ENCODE measurements around the gene OMP.
"Not testable (repeated sequence)": the region's sequence is repeated elsewhere in the genome, so short reads cannot be mapped to it uniquely, and the experiment has no call there.

Gene OMP, protein sequence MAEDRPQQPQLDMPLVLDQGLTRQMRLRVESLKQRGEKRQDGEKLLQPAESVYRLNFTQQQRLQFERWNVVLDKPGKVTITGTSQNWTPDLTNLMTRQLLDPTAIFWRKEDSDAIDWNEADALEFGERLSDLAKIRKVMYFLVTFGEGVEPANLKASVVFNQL

DNA sequence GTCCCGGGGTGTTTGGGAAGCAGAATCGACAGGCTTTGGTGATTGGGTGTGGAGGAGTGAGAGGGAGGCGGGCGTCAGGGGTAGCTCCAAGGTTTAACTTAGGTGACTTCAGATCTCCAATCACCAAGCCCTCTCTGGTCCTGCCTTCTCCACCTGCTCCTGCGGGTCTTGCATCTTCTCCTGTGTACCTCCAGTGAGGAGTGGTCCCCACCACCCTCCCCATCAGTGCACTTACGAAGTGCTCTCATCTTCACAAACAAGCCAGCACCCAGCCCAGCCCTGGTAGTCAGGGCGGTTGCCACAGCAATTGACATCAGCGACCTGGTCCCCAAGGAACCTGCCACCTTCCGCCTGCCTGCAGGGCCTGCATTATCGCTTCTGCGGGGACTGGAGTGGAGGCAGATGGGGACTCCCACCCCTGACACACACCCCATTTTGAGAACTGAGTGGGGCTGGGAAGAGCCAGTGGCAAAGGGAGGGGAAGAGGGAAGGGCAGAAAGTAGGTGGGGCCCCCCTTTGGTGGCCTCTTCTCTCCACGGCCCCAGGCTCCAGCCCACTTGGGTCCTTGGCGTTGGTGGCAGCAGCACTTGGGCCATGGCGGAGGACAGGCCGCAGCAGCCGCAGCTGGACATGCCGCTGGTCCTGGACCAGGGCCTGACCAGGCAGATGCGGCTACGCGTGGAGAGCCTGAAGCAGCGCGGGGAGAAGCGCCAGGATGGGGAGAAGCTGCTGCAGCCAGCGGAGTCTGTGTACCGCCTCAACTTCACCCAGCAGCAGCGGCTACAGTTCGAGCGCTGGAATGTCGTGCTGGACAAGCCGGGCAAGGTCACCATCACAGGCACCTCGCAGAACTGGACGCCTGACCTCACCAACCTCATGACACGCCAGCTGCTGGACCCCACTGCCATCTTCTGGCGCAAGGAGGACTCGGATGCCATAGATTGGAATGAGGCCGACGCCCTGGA, at the start of gene OMP:
Gene OMP, plus strand, starts transcription at position 595 of the 965 bp plus-strand sequence. Its CDS starts 0 bp downstream, at position 595.
- no peak for DNase-seq (ENCODE audit: low read depth)

DNA sequence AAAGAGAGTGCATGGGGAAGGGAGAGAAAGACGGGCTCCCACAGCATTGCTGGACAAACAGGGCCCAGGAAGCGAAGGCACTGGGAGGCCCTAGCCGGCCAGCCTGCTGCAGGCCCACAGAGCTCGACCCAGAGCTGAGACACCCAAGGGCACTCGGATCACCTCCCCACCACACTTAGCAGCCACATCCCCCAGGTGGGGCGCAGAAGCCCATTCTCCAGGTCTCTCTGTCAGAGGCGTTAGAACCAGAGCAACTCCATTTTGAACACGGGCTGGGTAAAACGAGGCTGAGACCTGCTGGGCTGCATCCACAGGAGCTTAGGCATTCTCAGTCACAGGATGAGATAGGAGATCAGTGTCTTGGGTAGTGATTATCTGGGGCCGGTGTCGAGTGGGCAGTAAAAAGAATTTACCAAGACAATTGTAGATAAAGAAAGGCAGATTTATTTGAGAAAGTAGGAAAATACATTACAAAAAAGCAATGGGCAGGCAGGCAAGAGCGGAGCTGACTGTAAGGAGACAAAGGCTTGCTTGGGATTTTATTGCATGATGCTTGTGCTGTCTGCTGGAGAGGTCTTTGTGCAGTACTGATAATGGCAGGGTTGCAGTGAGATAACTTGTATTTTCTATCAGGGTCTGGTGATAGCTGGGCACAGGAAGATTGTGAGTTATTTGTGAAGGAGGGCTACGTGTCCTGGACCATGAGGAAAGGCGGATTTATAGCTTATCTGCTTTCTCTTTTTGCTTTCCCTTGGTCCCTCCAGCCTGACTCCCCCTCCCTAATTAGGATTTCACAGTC, 49.2 kb upstream of the OMP start:
- DNase-seq (ENCODE audit: low read depth), result no peak

DNA sequence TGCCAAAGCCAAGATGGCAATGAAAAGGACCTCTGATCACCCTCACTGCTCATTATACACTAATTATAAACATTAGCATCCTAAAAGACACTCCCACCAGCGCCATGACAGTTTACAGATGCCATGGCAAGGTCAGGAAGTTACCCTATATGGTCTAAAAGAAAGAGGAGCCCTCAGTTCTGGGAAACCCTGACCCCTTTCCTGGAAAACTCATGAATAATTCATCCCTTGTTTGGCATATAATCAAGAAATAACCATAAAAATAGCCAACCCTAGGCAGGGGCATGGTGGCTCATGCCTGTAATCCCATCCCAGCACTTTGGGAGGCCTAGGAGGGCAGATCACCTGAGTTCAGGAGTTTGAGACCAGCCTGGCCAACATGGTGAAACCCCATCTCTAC, 48.6 kb upstream of the OMP start:
- DNase-seq (ENCODE audit: low read depth), result no peak

DNA sequence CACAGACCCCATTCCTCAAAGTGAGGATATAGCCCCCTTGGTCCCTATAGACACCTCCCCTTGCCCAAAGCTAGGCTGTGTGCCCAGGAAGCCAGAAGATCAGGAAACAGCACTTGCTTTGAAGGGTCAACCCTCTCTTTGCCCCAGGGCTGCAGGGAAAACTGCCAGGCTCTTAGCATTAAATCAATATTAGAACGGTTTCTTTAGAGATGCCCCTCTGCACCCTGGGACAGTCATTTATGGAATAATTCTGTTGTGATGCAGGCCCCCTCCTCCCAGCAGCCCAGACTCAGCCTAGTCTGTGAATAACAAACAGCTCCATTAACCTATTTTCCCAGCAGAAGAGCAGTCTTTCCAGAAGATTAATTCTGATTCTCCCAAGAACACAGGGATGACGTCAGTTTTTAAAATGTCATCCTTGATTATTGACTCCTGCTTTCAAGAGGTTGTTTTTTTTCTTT, 47.5 kb upstream of the OMP start:
- DNase-seq (ENCODE audit: low read depth), result no peak

DNA sequence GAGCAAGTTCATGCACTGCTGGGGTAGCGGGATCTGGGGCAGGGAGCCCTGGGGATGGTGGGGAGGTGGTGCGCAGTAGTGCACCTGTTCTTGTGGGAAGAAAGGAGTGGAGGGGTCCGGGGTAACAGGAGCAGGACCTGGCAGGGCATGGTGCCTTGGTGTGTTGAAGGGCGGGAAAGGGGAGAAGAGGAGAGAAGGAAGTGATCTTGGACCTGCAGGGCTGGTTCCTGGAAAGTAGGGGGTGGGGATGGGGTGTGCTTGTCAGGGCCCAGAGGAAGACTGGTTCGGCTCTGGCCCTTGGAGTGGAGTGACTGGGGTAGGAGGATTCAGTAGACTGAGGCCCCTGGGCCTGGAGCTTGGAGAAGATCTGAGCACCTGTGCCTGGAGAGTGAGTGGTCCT, 46.7 kb upstream of the OMP start:
- no peak for DNase-seq (ENCODE audit: low read depth)

DNA sequence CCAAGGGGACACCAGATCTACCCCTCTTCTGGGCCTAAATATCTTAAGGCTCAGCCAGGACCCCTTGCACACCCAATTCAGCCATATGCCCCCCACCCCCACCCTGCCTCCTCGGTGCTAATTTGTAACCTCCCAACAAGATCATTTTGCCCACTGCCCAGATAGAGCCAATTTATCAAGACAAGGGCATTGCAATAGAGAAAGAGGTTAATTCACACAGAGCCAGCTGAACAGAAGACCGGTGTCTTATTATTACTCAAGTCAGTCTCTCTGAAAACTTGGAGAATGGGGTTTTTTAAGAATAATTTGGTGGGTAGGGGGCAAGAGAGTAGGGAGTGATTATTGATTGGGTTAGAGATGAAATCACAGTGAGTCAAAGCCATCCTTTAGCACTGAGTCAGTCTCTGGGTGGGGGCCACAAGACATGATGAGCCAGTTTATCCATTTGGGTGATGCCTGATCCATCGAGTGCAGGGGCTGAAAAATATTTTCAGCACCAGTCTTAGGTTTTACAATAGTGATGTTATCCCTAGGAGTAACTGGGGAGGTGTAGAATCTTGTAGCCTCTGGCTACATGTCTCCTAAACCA, 45.7 kb upstream of the OMP start:
- no peak for DNase-seq (ENCODE audit: low read depth)

DNA sequence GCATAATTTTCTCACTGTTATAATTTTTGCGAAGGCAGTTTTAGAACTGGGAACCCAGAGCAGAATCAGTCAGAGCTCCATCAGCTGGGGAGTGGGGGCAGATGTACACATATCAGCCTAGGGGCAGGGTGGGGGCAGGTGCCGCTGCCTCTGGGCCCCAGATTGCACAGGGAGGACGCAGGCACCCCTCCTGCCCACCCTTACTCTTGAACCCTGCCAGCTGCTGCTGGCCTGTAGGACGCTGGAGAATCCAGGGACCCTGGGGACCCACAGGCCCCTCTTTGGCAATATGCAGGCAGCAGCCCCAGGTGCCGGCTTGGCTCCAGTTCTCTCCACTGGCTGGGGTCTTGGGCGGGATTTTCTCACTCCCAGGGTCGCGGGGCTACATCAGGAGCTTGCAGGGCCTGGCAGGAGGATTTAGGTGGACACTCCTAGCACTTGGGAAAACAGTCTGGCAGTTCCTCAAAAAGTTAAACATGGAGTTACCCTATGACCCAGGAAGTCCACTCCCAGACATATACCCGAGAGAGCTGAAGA, 44.6 kb upstream of the OMP start:
- no peak for DNase-seq (ENCODE audit: low read depth)

DNA sequence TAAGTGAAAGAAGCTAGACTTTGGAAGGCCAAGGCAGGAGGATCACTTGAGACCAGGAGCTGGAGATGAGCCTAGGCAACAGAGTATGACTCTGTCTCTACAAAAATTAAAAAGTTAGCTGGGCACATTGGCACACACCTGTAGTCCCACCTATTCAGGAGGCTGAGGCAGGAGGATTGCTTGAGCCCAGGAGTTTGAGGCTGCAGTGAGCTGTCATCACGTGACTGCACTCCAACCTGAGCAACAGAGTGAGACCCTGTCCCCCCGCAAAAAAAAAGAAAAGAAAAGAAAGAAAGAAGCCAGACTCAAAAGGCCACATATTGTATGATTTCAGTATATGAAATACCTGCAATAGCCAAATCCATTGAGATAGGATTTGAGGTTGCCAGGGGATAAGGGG, 43.7 kb upstream of the OMP start:
- no peak for DNase-seq (ENCODE audit: low read depth)

DNA sequence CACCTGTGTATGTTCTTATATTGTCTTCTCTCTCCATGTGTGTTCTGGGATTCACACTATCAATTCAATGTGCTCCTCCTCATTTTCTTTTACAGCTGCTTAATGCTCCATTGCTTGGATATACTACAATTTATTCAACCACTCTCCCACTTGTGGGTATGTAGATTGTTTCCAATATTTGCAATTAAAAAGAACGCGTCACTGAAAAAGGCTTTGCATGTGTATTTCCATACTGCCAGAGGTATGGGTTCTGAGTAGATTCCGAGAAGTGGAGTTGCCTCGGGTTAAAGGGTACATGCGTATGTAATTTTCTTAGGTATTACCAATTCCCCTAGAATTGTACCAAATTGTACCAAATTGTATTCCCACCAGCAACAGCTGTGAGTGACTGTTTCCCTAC, 42.8 kb upstream of the OMP start:
- no peak for DNase-seq (ENCODE audit: low read depth)

DNA sequence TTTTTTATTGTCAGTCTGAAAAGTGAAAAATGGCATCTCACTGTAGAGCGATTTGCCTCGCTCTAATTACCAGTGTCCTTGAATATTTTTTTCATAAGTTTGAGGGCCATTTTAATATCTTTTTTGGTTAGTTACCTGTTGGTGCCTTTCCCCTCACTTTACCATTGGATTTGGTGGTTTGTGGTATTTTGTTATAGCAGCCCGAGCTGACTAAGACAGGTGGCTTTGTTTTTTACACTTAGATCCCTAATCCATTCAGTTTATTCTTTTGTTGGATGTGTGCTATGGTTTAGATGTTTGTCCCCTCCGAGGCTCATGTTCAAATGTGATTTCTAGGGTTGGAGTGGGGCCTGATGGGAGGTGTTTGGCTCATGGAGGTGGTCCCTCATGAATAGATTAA, 42.4 kb upstream of the OMP start:
- DNase-seq (ENCODE audit: low read depth), result no peak

DNA sequence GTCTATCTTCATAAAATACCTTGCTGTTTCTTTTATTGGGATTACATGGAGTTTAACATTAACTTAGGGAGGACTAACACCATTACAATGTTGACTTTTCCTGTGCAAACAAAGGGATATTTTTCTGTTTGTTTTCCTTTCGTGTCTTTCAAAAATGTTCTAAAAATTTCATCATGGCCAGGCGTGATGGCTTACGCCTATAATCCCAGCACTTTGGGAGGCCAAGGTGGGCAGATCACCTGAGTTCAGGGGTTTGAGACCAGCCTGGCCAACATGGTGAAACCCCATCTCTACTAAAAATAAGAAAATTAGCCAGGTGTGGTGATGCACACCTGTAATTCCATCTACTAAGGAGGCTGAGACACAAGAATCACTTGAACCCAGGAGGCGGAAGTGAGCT, 41.4 kb upstream of the OMP start:
- DNase-seq (ENCODE audit: low read depth), result not testable (repeated sequence)

DNA sequence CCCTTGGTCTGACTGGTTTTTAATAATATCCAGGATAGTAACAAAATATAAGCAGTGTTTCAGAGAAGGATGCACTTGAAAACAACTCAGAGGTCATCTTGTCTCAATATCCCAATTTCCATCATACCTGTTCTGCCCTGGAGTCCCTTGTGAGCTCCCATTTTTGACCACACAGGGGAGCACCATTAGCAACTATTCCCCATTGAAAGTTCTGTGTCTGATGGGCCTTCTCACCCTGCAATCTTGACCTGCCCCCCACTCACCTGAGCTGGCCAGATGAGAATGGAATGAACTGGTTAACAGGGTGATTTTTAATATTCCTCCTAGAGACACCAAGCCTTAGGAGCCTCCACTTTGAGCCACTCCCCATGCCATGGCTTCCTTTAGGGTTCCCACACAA, 39.7 kb upstream of the OMP start:
- DNase-seq (ENCODE audit: low read depth), result no peak

DNA sequence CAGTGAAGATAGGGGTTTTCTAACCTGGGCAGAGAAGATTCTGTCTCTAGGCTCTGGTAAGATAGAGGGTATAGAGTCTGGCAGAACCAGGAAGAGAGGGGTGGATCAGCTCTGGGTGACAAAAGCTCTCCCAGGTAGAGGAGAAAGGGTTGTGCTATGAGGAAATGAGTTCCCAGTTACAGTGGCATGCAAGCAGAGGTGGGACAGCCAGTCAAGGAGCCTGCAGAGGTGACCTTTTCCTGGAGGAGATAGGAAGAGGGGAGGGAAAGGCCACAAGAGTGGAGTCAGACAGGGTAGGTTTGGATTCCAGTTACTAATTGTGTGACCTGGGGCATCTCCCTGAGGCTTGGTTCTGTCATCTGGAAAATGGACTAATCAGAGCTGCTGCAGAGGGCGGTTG, 39.2 kb upstream of the OMP start:
- DNase-seq (ENCODE audit: low read depth), result no peak

DNA sequence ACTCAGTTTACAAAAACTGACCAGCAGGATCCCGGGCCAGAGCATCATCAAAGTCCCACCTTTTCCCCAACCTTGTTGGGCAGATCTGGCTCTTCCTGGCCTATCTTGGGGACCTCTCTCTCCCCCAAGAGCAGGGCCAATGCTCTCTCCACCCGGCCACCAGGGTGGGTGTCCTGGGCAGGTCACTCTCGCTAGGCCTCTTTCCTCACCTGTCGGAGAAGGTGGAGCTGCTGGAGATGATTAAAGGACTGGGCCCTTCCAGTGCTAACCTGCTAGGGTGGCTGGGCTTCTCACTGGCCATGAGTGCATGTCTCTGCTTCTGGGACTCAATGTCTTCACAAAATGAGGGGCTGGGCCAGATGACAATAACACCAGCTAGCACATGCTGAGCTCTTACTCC, 38.8 kb upstream of the OMP start:
- no peak for DNase-seq (ENCODE audit: low read depth)

DNA sequence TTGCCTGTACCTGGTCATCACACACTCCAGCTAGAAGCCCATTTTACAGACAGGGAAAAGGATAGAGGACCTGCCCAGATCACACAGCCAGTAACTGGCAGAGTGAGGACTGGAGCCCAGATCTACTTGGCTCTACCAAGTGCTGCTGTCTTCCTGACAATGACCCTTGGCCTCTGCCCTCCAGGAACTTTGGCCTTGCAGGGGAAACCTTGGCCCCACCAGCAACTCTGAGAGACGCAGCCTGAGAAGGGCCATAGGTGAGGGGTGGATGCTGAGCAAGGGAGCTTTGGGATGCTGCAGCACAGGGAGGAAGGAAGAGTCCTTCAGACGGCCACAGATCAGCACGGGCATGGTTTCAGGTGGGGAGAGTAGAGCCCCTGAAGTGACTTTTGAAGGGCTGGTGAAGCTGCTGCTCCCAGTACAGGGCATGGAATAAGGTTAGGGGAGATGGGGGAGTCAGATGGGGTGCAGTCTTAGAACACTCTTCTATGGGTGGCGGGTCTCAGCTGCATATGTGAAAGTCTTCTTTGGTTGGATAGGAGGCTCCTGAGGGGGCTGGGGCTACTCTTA, 37.9 kb upstream of the OMP start:
- DNase-seq (ENCODE audit: low read depth), result no peak

DNA sequence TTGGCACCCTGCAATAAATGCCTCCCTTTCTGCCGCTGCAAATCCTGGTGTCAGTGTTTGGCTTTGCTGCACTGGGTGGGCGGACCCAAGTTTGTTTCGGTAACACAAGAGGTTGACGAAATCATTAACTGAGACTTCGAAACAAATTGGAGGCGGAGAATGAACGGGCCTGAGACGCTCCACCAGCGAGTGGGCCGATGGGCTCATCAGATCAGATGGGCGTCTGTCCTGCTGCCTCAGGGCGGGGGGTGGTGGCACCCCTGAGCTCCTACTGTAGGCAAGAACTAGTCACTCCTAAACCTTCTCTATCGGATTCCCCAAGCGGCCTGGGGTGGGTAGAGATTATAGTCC, 36.8 kb upstream of the OMP start:
- no peak for DNase-seq (ENCODE audit: low read depth)

DNA sequence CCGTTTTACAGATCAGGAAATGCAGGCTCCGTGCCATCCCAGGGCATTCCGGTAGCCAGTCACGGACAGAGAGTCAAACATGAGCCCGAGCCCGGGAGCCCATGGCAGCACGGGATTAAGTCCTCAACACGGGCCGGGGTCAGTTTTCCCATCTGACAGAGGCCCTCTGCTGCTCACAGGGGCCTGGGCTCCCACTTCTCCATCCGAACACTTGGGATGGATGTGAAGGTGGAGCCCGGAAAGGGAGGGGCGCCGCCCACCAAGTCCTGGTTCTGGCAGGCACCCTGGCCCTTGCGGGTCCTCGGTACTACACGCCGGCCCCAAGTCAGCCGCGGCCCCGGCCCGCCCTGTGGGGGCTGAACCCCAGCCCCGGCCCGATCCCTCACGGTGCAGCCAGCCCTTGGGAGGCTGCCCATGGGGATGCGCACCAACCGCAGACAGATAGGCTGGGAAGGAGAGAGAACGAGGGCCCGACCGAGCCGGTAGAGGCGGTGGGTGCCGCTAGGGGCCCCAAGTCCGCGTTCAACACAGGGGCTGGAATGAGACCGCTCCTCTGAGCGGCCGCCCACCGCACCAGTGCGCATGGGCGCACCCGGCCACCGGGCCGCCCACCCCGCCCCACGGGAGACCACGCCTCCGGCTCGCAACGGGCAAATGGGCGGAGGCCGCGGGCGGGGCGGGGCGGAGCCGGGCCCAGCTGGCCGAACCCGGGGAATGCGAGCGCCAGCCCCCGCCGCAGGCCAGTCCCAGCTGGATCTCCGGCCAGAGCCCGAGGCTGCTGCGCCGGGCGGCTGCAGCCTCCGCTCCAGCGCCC, 36.2 kb upstream of the OMP start, which contains the start of gene CAPN5:
Gene CAPN5, plus strand, starts transcription at position 743 of the 814 bp plus-strand sequence. CDS start 17,916 bp downstream, outside the sequence.
- peak; percentile 77 for DNase-seq (ENCODE audit: low read depth)

DNA sequence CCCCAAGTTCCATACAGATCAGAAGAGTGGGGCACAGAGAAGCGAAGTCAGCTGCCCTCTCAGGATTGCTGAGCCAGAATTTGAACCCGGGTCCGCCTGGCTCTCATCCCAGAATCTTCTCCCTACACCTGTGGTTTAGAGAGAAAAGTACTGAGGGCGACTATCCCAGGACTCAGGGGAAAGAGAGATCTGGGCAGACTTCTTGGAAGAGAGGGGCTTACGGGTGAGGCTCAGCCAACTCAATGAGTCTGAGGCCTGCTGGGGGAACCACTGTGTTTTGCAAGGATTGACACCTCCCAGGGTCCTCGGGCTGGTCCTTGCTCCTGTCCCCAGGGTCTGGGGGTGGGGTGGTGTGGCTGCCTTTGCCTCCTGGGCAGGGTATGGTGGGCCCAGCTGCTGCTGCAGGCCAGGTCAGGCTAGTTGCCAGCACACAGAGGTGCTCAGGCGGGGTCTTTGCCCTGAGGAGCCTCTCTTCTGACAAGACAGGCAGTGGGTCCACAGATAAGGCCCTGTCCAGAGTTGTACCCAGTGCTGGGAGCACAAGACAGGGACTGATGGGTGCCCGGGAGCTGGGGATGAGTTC, 34.7 kb upstream of the OMP start:
- DNase-seq (ENCODE audit: low read depth), result no peak

DNA sequence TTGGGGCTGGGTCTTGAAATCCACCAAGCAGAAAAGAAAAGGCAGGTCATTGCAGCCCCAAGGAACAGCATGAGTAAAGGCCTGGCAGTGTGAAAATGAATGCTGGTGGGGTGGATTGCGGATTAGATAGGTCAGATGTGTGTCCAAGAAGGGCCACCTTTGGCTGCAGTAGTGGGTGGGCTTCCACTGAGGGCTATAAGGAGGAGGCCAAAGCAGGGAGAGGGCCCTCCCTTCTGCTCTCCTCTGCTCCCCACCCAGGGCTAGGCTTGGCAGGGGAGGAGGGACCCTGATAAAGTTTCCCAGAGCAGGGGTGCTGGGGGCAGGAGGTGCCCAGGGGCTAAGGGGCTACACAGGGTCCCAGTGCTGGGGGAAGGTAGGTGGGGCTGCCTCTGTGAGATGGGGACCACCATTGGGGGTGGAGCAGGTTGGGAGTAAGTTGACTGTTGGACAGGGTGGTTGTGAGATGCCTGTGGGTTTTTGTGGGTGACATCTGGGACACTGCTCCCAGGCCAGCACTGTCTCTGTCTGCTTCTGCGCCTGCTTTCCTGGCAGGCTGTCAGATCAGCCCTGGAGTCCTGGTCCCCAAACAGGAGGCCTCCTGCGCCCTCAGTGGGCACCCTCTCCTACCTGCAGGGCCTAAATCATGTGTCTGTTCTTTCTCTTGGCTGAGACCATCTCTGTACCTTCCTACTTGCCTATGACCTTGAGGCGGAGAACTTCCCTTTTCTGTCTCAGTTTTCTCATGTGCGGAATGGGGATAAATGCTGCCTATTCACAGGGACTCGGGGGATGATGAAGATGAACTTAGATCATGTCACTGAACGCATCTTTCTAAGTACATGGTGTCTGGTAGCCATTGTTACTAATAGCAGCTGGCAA, 33.9 kb upstream of the OMP start:
- DNase-seq (ENCODE audit: low read depth), result no peak
